ENCODE data around the gene RIMKLB. TPM values are rescaled to one million over a fixed set of nuclear protein-coding genes. Genes with fewer than 3 reads are reported as not detected.

RIMKLB gene
- polyA plus RNA-seq, 3 donors: 1.0 to 6.6 (median 1.2) TPM

- Mint-ChIP-seq H3K9me3 (no peaks in the 10 kb centered on the region), H3K27me3 (ENCODE audit: low read depth in 3 of 3) (no peaks in the 10 kb centered on the region), H3K27ac (peak overlapping the region in 1 of 7 donors; percentile 32), H3K36me3 (peaks cover 11 to 20% of the 10 kb centered on the region in 2 donors), H3K4me1 (no peaks in the 10 kb centered on the region), H3K4me3 (no peak overlapping the region)
- H3K36me3 ChIP-seq (replicated peaks in 1 of 2; ENCODE audit: control insufficient read depth in 1 of 2, insufficient read depth in 2 of 2, low read length in 2 of 2): peaks cover 0 to 8% of the 10 kb centered on the region in 2 donors
- TF ChIP-seq, protein P1, sequence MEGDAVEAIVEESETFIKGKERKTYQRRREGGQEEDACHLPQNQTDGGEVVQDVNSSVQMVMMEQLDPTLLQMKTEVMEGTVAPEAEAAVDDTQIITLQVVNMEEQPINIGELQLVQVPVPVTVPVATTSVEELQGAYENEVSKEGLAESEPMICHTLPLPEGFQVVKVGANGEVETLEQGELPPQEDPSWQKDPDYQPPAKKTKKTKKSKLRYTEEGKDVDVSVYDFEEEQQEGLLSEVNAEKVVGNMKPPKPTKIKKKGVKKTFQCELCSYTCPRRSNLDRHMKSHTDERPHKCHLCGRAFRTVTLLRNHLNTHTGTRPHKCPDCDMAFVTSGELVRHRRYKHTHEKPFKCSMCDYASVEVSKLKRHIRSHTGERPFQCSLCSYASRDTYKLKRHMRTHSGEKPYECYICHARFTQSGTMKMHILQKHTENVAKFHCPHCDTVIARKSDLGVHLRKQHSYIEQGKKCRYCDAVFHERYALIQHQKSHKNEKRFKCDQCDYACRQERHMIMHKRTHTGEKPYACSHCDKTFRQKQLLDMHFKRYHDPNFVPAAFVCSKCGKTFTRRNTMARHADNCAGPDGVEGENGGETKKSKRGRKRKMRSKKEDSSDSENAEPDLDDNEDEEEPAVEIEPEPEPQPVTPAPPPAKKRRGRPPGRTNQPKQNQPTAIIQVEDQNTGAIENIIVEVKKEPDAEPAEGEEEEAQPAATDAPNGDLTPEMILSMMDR (IDR thresholded peaks at IDR 0.05): no peak
- H3K9ac ChIP-seq (ENCODE audit: insufficient read depth, low read length, poor library complexity, severe bottlenecking): no peak overlapping the region
- no peak overlapping the region for H3K4me3 ChIP-seq (replicated peaks in 1 of 3; ENCODE audit: low read depth in 2 of 3, low read length in 3 of 3)
- H3K4me1 ChIP-seq (ENCODE audit: control insufficient read depth in 1 of 2, insufficient read depth in 2 of 2, low read length in 2 of 2): no peaks in the 10 kb centered on the region
- intact Hi-C loops (cut with micrococcal nuclease): no loop called here
- H2AFZ ChIP-seq (ENCODE audit: insufficient read depth, low read depth, low read length, poor library complexity, severe bottlenecking): no peak overlapping the region
- H3K79me2 ChIP-seq (ENCODE audit: insufficient read depth, low read length): no peaks in the 10 kb centered on the region
- no peaks in the 10 kb centered on the region for H4K20me1 ChIP-seq (ENCODE audit: insufficient read depth, low read length)
- no peaks in the 10 kb centered on the region for H3K27me3 ChIP-seq (ENCODE audit: control insufficient read depth in 2 of 2, insufficient read depth in 2 of 2, low read length in 2 of 2)
- no peak overlapping the region for H3K4me2 ChIP-seq (replicated peaks; ENCODE audit: extremely low read depth, low read length, poor library complexity, severe bottlenecking)
- no peak for DNase-seq
- H3K9me3 ChIP-seq (replicated peaks in 1 of 2; ENCODE audit: control insufficient read depth in 1 of 2, insufficient read depth in 1 of 2, low read length in 2 of 2): no peaks in the 10 kb centered on the region
- WGBS (ENCODE audit: insufficient coverage): 96% methylated on average over 10 of the region's 10 CpGs
- H3K27ac ChIP-seq (ENCODE audit: low read depth in 1 of 2, low read length in 2 of 2): no peak overlapping the region
Measured at GRCh38 chr12:8773461-8773860, 75.7 kb downstream of the RIMKLB start.

- Histone ChIP-seq H3K27ac (ENCODE audit: low read depth in 1 of 2, low read length in 2 of 2) (no peak overlapping the region), H3K9me3 (replicated peaks in 1 of 2; ENCODE audit: control insufficient read depth in 1 of 2, insufficient read depth in 1 of 2, low read length in 2 of 2) (no peaks in the 10 kb centered on the region), H3K27me3 (ENCODE audit: control insufficient read depth in 2 of 2, insufficient read depth in 2 of 2, low read length in 2 of 2) (no peaks in the 10 kb centered on the region), H3K36me3 (replicated peaks in 1 of 2; ENCODE audit: control insufficient read depth in 1 of 2, insufficient read depth in 2 of 2, low read length in 2 of 2) (no peaks in the 10 kb centered on the region), H3K4me2 (replicated peaks; ENCODE audit: extremely low read depth, low read length, poor library complexity, severe bottlenecking) (no peak overlapping the region), H3K9ac (ENCODE audit: insufficient read depth, low read length, poor library complexity, severe bottlenecking) (no peak overlapping the region), H2AFZ (ENCODE audit: insufficient read depth, low read depth, low read length, poor library complexity, severe bottlenecking) (no peak overlapping the region), H3K4me1 (ENCODE audit: control insufficient read depth in 1 of 2, insufficient read depth in 2 of 2, low read length in 2 of 2) (no peaks in the 10 kb centered on the region), H3K79me2 (ENCODE audit: insufficient read depth, low read length) (no peaks in the 10 kb centered on the region), H4K20me1 (ENCODE audit: insufficient read depth, low read length) (no peaks in the 10 kb centered on the region), H3K4me3 (replicated peaks in 1 of 3; ENCODE audit: low read depth in 2 of 3, low read length in 3 of 3) (no peak overlapping the region)
- H3K9me3 Mint-ChIP-seq: no peaks in the 10 kb centered on the region
- peaks cover 3 to 21% of the 10 kb centered on the region in 2 donors for H3K36me3 Mint-ChIP-seq
- no peaks in the 10 kb centered on the region for H3K4me1 Mint-ChIP-seq
- H3K4me3 Mint-ChIP-seq: no peak overlapping the region
- H3K27ac Mint-ChIP-seq: no peak overlapping the region
- no CpG with 5 or more reads among the region's 4 CpGs for WGBS (ENCODE audit: insufficient coverage)
- TF ChIP-seq, protein P1 (IDR thresholded peaks at IDR 0.05): no peak
- no peaks in the 10 kb centered on the region for H3K27me3 Mint-ChIP-seq (ENCODE audit: low read depth in 3 of 3)
- no peak for DNase-seq
- intact Hi-C loops (cut with micrococcal nuclease): no loop called here
Measured at GRCh38 chr12:8779281-8779680, 81.5 kb downstream of the RIMKLB start.

All from CD14-positive monocyte (primary cell).